HL-60/S4 (cell line): ENCODE results near the gene KRT85.
"Not testable (repeated sequence)": the region's sequence is repeated elsewhere in the genome, so short reads cannot be mapped to it uniquely, and the experiment has no call there.

Source experiments
- in situ Hi-C: fragments of 300-500 bp; cut with MboI; formaldehyde crosslinking; loops from 2 replicates; pipeline ENCODE4 v1.14.3; 2022; ENCODE audit warnings: low sequenced_read_pairs

KRT85 gene

GRCh38 chr12:52331833-52332232 is 35.4 kb downstream of the KRT85 start:
- in situ Hi-C loops = no loop called here

GRCh38 chr12:52331039-52331438 is 36.2 kb downstream of the KRT85 start:
- in situ Hi-C loops = no loop called here

- in situ Hi-C loops = no loop called here
Measured at GRCh38 chr12:52327830-52328500, 39.3 kb downstream of the KRT85 start.

DNA sequence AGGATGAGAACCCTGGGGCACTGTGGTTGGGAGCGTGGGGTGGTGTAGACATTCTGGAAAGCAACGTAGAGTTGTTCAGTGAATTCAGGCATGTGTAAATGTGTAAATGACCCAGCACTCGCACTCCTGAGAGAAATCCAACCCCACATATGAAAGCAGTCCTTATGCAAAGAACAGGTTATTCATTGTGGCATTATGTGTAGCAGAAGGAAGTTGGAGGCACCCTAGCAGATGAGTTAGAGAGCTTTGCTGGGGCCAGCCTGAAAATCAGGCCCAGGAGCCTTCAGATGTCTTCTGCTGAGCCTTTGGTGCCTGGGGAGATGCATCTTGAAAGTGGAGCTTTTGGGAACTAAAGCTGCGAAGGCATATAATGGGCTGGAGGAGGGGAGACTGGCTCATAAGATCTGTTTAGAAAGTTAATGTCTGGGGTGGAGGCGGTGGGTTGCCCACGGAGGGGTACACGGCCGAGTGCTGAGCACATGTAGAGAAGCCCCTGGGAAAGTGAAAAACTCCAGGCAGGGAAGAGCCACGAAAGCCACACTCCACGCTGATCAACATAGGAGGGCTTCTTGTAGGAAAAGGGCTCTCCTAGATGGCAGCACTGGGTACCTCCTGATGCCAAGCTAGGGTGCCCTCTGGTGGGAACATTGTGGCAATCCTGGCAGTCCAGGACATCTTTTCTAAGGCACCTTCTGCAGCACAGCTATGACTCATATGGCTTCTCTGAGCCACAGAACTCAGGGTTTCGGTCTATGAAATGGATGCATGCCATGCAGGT is 40.0 kb downstream of the KRT85 start:
- in situ Hi-C loops = no loop called here

GRCh38 chr12:52324153-52324444 is 43.2 kb downstream of the KRT85 start:
- in situ Hi-C loops = no loop called here

GRCh38 chr12:52323416-52324152 is 43.7 kb downstream of the KRT85 start:
- in situ Hi-C loops = no loop called here

- in situ Hi-C loops = no loop called here
Measured at GRCh38 chr12:52323001-52323400, 44.3 kb downstream of the KRT85 start.

DNA sequence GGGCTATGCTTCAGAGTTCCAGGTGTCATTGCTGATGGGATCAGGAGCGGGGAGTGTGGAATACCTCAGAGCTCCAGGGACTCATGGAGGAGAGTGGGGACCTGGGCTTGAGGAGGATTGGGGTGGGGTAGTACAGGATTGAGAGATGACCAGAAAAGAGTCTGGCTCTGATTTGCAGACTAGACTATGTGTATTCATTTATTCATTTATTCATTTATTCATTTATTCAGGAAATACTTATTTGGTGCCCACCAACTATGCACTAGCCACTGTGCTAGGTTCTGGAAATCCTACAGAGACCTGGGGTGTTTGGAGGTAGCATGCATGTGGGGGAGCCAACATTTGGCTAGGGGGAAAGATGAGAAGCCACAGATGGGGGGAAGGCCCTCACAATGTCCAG is 45.2 kb downstream of the KRT85 start:
- in situ Hi-C loops = no loop called here

- in situ Hi-C loops = no loop called here
Measured at GRCh38 chr12:52321418-52321817, 45.9 kb downstream of the KRT85 start.

- in situ Hi-C loops = no loop called here
Measured at GRCh38 chr12:52320784-52321400, 46.4 kb downstream of the KRT85 start, which contains the start of gene KRT83. TSS of gene KRT83 (minus strand) at chr12:52321398. CDS start at chr12:52321335, 63 bp downstream.

DNA sequence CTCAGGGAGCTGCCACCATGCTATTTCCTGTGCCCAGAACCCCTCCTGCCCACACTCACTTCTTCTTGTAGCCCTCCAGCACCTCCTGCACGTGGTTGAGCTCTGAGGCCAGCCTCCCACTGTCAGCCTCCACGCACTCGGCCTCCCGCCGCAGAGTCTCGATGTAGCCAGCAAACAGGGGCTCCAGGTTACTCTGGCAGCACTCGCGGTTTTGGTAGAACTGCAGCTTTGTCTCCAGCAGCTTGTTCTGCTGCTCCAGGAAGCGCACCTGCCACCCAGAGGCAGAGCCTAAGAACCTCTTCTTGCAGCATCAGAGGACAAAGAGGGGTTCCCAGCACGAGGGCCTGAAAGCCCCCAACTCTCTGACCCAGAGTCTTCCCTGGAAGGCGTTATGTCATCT is 48.2 kb downstream of the KRT85 start:
- in situ Hi-C loops = no loop called here

- in situ Hi-C loops = no loop called here
Measured at GRCh38 chr12:52318241-52318990, 48.9 kb downstream of the KRT85 start.

- in situ Hi-C loops = no loop called here
Measured at GRCh38 chr12:52317468-52318052, 49.7 kb downstream of the KRT85 start.

- in situ Hi-C loops = no loop called here
Measured at GRCh38 chr12:52316701-52317100, 50.6 kb downstream of the KRT85 start.

- in situ Hi-C loops = no loop called here
Measured at GRCh38 chr12:52316290-52316689, 51.0 kb downstream of the KRT85 start.

DNA sequence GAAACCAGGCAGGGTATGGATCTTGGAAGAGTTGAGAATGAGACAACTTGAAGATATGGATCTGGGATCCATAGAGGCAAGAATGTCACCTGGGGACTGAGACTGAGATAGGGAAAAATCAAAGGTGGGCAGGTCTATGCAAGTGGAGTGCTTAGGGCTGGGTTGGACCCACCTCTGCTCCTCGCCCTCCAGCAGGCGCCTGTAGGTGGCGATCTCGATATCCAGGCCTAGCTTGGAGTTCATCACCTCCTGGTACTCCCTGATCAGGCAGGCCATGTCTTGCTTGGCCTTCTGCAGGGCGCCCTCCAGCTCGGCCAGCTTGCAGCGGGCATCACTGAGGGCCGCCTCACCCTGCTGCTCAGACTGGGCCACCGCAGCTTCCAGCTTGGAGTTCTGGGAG is 51.6 kb downstream of the KRT85 start:
- in situ Hi-C loops = not testable (repeated sequence)

DNA sequence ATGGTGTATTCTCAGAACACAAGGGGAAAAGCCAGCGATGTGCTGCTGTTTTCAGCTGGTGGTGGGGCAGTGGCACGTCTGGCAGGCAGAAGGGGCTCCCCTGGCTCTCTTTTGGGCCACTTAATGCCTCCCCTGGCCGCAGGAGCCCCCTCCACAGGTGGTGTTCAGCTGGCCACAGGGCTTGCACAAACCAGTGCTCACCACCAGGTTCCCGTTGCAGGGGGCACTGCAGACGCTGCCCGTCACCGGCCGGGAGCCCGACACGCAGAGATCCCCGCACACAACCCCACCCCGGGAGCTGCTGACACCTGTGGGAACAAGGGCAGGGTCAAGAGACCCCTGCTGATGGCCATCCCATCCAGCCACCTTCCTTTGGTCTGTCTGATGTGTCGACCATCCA is 52.8 kb downstream of the KRT85 start:
- in situ Hi-C loops = no loop called here

- in situ Hi-C loops = no loop called here
Measured at GRCh38 chr12:52313926-52314325, 53.4 kb downstream of the KRT85 start.

DNA sequence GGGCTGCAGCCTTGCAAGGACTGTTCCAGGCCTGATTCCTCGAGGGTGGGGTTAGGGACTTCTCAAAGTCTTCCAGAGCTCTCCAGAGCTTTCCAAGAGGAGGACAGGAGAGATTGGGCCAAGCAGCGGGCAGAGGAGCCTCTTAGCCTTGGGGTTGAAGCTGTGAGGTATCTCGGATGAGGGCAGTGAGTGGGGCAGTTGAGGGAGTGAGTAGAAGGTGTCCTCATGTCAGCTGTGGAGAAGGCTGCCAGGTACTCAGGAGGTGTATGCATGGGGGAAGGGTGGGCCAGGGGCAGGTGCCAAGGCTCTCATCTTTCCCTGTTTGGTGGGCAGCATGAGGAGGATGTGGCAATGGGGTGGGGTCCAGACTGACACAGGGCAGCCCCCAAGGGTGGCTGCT is 53.8 kb downstream of the KRT85 start:
- in situ Hi-C loops = no loop called here

GRCh38 chr12:52312086-52312485 is 55.2 kb downstream of the KRT85 start:
- in situ Hi-C loops = no loop called here
